ENCODE data around the gene LEF1. TPM values are rescaled to one million over a fixed set of nuclear protein-coding genes. Genes with fewer than 3 reads are reported as not detected.

The LEF1 gene
- total and polyA plus RNA-seq, 2 of the 8 experiments (the other 6 are each of a cell fraction or from before 2014, with no cell fraction given), result 2.6 to 5.2 TPM

- TF ChIP-seq CTBP2 (IDR thresholded peaks at IDR 0.05; ENCODE audit: borderline replicate concordance, insufficient read depth, insufficient read length, low read length), result no peak
- TF ChIP-seq TEAD4 (IDR thresholded peaks at IDR 0.05; ENCODE audit: low read depth, low read length), result no peak
- TF ChIP-seq POLR2A (IDR thresholded peaks at IDR 0.05; ENCODE audit: control extremely low read depth in 1 of 2, low read depth in 2 of 2, low read length in 2 of 2), result no peak
- TF ChIP-seq, protein P1, sequence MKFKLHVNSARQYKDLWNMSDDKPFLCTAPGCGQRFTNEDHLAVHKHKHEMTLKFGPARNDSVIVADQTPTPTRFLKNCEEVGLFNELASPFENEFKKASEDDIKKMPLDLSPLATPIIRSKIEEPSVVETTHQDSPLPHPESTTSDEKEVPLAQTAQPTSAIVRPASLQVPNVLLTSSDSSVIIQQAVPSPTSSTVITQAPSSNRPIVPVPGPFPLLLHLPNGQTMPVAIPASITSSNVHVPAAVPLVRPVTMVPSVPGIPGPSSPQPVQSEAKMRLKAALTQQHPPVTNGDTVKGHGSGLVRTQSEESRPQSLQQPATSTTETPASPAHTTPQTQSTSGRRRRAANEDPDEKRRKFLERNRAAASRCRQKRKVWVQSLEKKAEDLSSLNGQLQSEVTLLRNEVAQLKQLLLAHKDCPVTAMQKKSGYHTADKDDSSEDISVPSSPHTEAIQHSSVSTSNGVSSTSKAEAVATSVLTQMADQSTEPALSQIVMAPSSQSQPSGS (IDR thresholded peaks at IDR 0.05; ENCODE audit: low read length), result no peak
- TF ChIP-seq NANOG (IDR thresholded peaks at IDR 0.05; ENCODE audit: insufficient read depth, low read depth, low read length, poor library complexity, severe bottlenecking), result no peak
- no peak for TF ChIP-seq RXRA (IDR thresholded peaks at IDR 0.05; ENCODE audit: insufficient read depth, low read depth, low read length)
- no peak for TF ChIP-seq JUN (IDR thresholded peaks at IDR 0.05; ENCODE audit: low read depth, low read length)
Measured at GRCh38 chr4:108058685-108059440, 109.9 kb downstream of the LEF1 start (continued).

All from H1 (cell line).